GM12878 (cell line): ENCODE results near the gene MRPL41. TPM values are rescaled to one million over a fixed set of nuclear protein-coding genes. Genes with fewer than 3 reads are reported as not detected.

ENCODE experiments used
- ATAC-seq: fragments of 200-7000 bp; cut with Tn5 transposase; 3 replicates; pipeline ENCODE4 v1.9.1; 2020; ENCODE audit warnings: mild to moderate bottlenecking, moderate library complexity
- BruUV-seq: library from RNA; stranded (reverse); fragments of 400-500 nt; replicated peaks from 2 replicates; lab custom pipeline; 2021; lab: Mats Ljungman, UMichigan
- CTCF ChIA-PET: fragments of 300-600 bp; sonication (Branson Sonifier 250); formaldehyde crosslinking; extraction: SDS; loops from one replicate; lab custom pipeline; 2021; ENCODE audit warnings: inconsistent platforms; lab: Yijun Ruan, JAX
- POLR2A ChIA-PET: fragments of 350-600 bp; formaldehyde crosslinking; extraction: SDS; loops from one replicate; lab custom pipeline; 2021; ENCODE audit warnings: inconsistent platforms; lab: Charles Lee
- RAD21 ChIA-PET: fragments of 300-600 bp; sonication (Branson Sonifier 250); formaldehyde crosslinking; loops from one replicate; lab custom pipeline; 2023; ENCODE audit warnings: antibody characterized with exemption; ENCODE audit not compliant: unreplicated experiment; lab: Charles Lee
- SMC1A ChIA-PET: fragments of 300-600 bp; sonication (Branson Sonifier 250); formaldehyde crosslinking; loops from one replicate; lab custom pipeline; 2023; ENCODE audit not compliant: unreplicated experiment, uncharacterized antibody; lab: Charles Lee
- DNase-seq: peaks from one replicate; pipeline ENCODE4 v3.0.0-alpha.2; 2011; ENCODE audit warnings: low read depth, low spot score
- FAIRE-seq: peaks from 3 replicates; lab custom pipeline; 2011; peaks lifted over from hg19 to GRCh38; lab: Jason Lieb, UNC
- H2AFZ ChIP-seq: 2 replicates; pipeline ENCODE4 v1.6.0; 2011; ENCODE audit warnings: low read depth, low read length, control low read depth; ENCODE audit not compliant: control insufficient read depth
- H3K27ac ChIP-seq: 2 replicates; pipeline ENCODE4 v1.5.1; 2011; ENCODE audit warnings: control low read depth; ENCODE audit not compliant: control insufficient read depth, insufficient read depth
- H3K27me3 ChIP-seq, 2 experiments: replicated peaks in 1 of 2; 2 replicates each; pipeline versions ENCODE4 v1.6.0 to v1.6.1; 2011; ENCODE audit warnings: low read length in 1 of 2; ENCODE audit not compliant: control insufficient read depth in 2 of 2, insufficient read depth in 2 of 2
- H3K36me3 ChIP-seq, 2 experiments: 2 replicates each; pipeline ENCODE4 v1.5.1; 2011; ENCODE audit warnings: low read length in 1 of 2; ENCODE audit not compliant: control insufficient read depth in 2 of 2, insufficient read depth in 2 of 2
- H3K4me1 ChIP-seq: 2 replicates; pipeline ENCODE4 v1.6.1; 2011; ENCODE audit warnings: mild to moderate bottlenecking, low read length, moderate library complexity, mixed read lengths; ENCODE audit not compliant: control insufficient read depth, insufficient read depth
- H3K4me2 ChIP-seq: 2 replicates; pipeline ENCODE4 v1.6.0; 2011; ENCODE audit warnings: control low read depth; ENCODE audit not compliant: control insufficient read depth, insufficient read depth
- H3K4me3 ChIP-seq: fragments of 200-600 bp; sonication (generic); 2 replicates; pipeline ENCODE4 v1.5.1; 2016
- H3K79me2 ChIP-seq: 2 replicates; pipeline ENCODE4 v1.6.0; 2011; ENCODE audit warnings: low read length; ENCODE audit not compliant: control insufficient read depth, insufficient read depth
- H3K9ac ChIP-seq: 2 replicates; pipeline ENCODE4 v1.8.0; 2011; ENCODE audit warnings: low read length, control low read depth, mixed read lengths; ENCODE audit not compliant: control insufficient read depth, insufficient read depth
- H3K9me3 ChIP-seq: replicated peaks from 3 replicates; pipeline ENCODE4 v1.5.1; 2011; ENCODE audit warnings: mild to moderate bottlenecking, low read length; ENCODE audit not compliant: control insufficient read depth, insufficient read depth
- H4K20me1 ChIP-seq: 2 replicates; pipeline ENCODE4 v1.6.0; 2011; ENCODE audit not compliant: control insufficient read depth, insufficient read depth
- CHD1 ChIP-seq: IDR thresholded peaks from 2 replicates; pipeline ENCODE4 v1.6.1; 2012; ENCODE audit warnings: low read depth, low read length, improper control_type of control experiment
- DPF2 ChIP-seq: fragments of 450-650 bp; IDR thresholded peaks from 2 replicates; pipeline ENCODE4 v1.6.1; 2017; ENCODE audit warnings: mild to moderate bottlenecking
- EZH2 ChIP-seq: IDR thresholded peaks from 2 replicates; pipeline ENCODE4 v1.6.1; 2012; ENCODE audit warnings: low read depth, mild to moderate bottlenecking, control low read depth, inconsistent platforms, low read length, borderline replicate concordance; ENCODE audit not compliant: control insufficient read depth
- HDAC6 ChIP-seq: fragments of 200-600 bp; sonication (generic); IDR thresholded peaks from one replicate; pipeline ENCODE4 v1.8.0; 2017; ENCODE audit warnings: antibody characterized with exemption; ENCODE audit not compliant: unreplicated experiment
- IKZF1 ChIP-seq: fragments of 450-650 bp; conservative IDR thresholded peaks from 2 replicates; pipeline ENCODE4 v1.6.1; 2017; ENCODE audit warnings: antibody characterized with exemption, mild to moderate bottlenecking
- JUND ChIP-seq: IDR thresholded peaks from 2 replicates; pipeline ENCODE4 v1.6.1; 2012; ENCODE audit warnings: low read depth, mild to moderate bottlenecking, low read length, improper control_type of control experiment, moderate library complexity
- LARP7 ChIP-seq: fragments of 450-650 bp; IDR thresholded peaks from 2 replicates; pipeline ENCODE4 v1.6.1; 2017; ENCODE audit warnings: mild to moderate bottlenecking
- NR2C1 ChIP-seq: fragments of 450-650 bp; IDR thresholded peaks from 2 replicates; pipeline ENCODE4 v1.6.1; 2017; ENCODE audit warnings: antibody characterized with exemption, mild to moderate bottlenecking, moderate library complexity
- RAD21 ChIP-seq: IDR thresholded peaks from 2 replicates; pipeline ENCODE4 v1.6.1; 2011; ENCODE audit warnings: mild to moderate bottlenecking, low read depth, low read length, moderate library complexity; ENCODE audit not compliant: insufficient read depth
- RB1 ChIP-seq: fragments of 450-650 bp; formaldehyde crosslinking; IDR thresholded peaks from 2 replicates; pipeline ENCODE4 v1.6.1; 2017; ENCODE audit warnings: mild to moderate bottlenecking, borderline replicate concordance
- RUNX3 ChIP-seq: IDR thresholded peaks from 2 replicates; pipeline ENCODE4 v1.6.1; 2012; ENCODE audit warnings: low read length, inconsistent platforms
- SRF ChIP-seq, 2 experiments: IDR thresholded peaks; 2 replicates each; pipeline ENCODE4 v1.6.1; 2011; ENCODE audit warnings: low read depth in 2 of 2, low read length in 2 of 2, mild to moderate bottlenecking in 1 of 2, moderate library complexity in 1 of 2
- STAT1 ChIP-seq: fragments of 450-650 bp; conservative IDR thresholded peaks from 2 replicates; pipeline ENCODE4 v1.6.1; 2014; ENCODE audit warnings: antibody characterized with exemption, mild to moderate bottlenecking
- TBL1XR1 ChIP-seq: IDR thresholded peaks from 2 replicates; pipeline ENCODE4 v1.6.1; 2012; ENCODE audit warnings: low read depth, low read length, improper control_type of control experiment
- ZBED1 ChIP-seq: IDR thresholded peaks from 2 replicates; pipeline ENCODE4 v1.6.1; 2016; ENCODE audit warnings: borderline replicate concordance
- ZBTB4 ChIP-seq: fragments of 450-650 bp; formaldehyde crosslinking; IDR thresholded peaks from 2 replicates; pipeline ENCODE4 v1.4.0; 2022; ENCODE audit warnings: mild to moderate bottlenecking, moderate library complexity
- WGBS: methylation state at CpG from one replicate; pipeline ENCODE4 v1.1.6; 2016; ENCODE audit warnings: low lambda C conversion rate; ENCODE audit not compliant: insufficient replicate concordance, insufficient coverage; ENCODE audit errors: missing lambda C conversion rate; 5-methylcytosine and 5-hydroxymethylcytosine counted together
- in situ Hi-C: fragments of 300-500 bp; cut with MboI; formaldehyde crosslinking; loops from 9 replicates; pipeline ENCODE4 v1.14.3; 2018; ENCODE audit warnings: mixed read lengths
- intact Hi-C: fragments of 100-400 bp; cut with micrococcal nuclease; formaldehyde crosslinking; loops from one replicate; pipeline ENCODE4 v1.14.2; 2022; ENCODE audit not compliant: unreplicated experiment
- polyA plus RNA-seq, 11 experiments: library from polyadenylated mRNA; depleted of rRNA in 4 of 11; unstranded in 6 of 11; stranded (reverse) in 5 of 11; fragments of >200 nt; fragmentation: Nextera tagmentation in 4 of 11; fragmentation: Illumina TruSeq in 1 of 11; extraction: Ambion mirVana in 4 of 11; extraction: Trizol in 1 of 11; gene quantifications; 1 replicate in 1 of 11; 2 replicates in 10 of 11; pipeline versions ENCODE4 v1.2.1 to v1.2.3, GENCODE V29; 2011 to 2016; ENCODE audit warnings: inconsistent platforms in 2 of 11, missing spikeins in 2 of 11, low read depth in 1 of 11
- total RNA-seq, 4 experiments: library from RNA; depleted of rRNA in 3 of 4; stranded (reverse); fragments of >200 nt in 3 of 4; fragmentation: Illumina TruSeq in 1 of 4; extraction: Trizol in 1 of 4; gene quantifications; 2 replicates each; pipeline versions ENCODE4 v1.2.1 to v1.2.3, GENCODE V29; 2013 to 2021
- TF ChIP-seq, protein P1 (sequence below): IDR thresholded peaks from 2 replicates; pipeline ENCODE4 v1.6.1; 2012; ENCODE audit warnings: low read length, inconsistent platforms
- TF ChIP-seq, protein P2 (sequence below): fragments of 450-650 bp; IDR thresholded peaks from 2 replicates; pipeline ENCODE4 v1.6.1; 2017; ENCODE audit warnings: borderline replicate concordance

Gene MRPL41
- total and polyA plus RNA-seq, 10 of the 15 experiments (the other 5 are each of a cell fraction or from before 2014, with no cell fraction given): 1.3 to 116 (median 40.1) TPM

DNA sequence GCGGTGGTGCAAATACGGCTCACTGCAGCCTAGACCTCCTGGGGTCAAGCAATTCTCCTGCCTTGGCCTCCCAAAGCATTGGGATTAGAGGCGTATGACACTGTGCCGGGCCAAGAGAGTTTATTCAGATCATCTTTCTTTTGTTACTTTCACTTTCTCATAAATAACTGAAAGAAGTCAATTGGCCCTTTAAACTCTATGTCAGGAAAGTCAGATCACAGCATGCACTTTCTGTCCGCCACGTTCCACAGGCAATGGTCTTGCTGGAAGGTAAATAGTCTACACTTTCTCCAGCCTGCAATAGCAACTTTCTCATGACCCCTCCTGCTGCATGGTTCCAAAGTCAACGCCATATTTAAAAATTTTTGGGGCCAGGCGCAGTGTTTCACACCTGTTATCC lies 47.3 kb downstream of the MRPL41 start:
- Histone ChIP-seq H3K79me2 (no peaks in the 10 kb centered on the region), H3K4me2 (no peak overlapping the region), H3K4me1 (no peaks in the 10 kb centered on the region), H3K27me3 (no peaks in the 10 kb centered on the region), H3K9me3 (no peaks in the 10 kb centered on the region), H3K27ac (no peak overlapping the region), H4K20me1 (no peaks in the 10 kb centered on the region), H3K4me3 (no peak overlapping the region), H2AFZ (peak overlapping the region; percentile 7; the same call in 1 of the 2 replicates), H3K36me3 (no peaks in the 10 kb centered on the region), H3K9ac (no peak overlapping the region)
- no peak for ATAC-seq
- intact Hi-C loops: no loop called here
- SMC1A ChIA-PET: interaction anchor here (0.6 kb wide), 1 partner anchor 363 kb away, joined by 3 read pairs; no protein-coding TSS in a partner anchor
- CTCF ChIA-PET: no interaction called here
- no TSS peak for BruUV-seq
- TF ChIP-seq TBL1XR1 (no peak), HDAC6 (no peak), EZH2 (no peak), JUND (no peak), RAD21 (no peak), CHD1 (no peak), ZBTB4 (CRISPR knock-in tag) (no peak), RUNX3 (no peak), RB1 (no peak), NR2C1 (no peak), LARP7 (no peak), SRF (IDR thresholded peaks at IDR 0.05; ENCODE audit: low read depth in 2 of 2, low read length in 2 of 2) (no peak), STAT1 (no peak), DPF2 (no peak), ZBED1 (no peak), IKZF1 (no peak)
- TF ChIP-seq, protein P1, sequence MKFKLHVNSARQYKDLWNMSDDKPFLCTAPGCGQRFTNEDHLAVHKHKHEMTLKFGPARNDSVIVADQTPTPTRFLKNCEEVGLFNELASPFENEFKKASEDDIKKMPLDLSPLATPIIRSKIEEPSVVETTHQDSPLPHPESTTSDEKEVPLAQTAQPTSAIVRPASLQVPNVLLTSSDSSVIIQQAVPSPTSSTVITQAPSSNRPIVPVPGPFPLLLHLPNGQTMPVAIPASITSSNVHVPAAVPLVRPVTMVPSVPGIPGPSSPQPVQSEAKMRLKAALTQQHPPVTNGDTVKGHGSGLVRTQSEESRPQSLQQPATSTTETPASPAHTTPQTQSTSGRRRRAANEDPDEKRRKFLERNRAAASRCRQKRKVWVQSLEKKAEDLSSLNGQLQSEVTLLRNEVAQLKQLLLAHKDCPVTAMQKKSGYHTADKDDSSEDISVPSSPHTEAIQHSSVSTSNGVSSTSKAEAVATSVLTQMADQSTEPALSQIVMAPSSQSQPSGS: no peak
- TF ChIP-seq, protein P2, sequence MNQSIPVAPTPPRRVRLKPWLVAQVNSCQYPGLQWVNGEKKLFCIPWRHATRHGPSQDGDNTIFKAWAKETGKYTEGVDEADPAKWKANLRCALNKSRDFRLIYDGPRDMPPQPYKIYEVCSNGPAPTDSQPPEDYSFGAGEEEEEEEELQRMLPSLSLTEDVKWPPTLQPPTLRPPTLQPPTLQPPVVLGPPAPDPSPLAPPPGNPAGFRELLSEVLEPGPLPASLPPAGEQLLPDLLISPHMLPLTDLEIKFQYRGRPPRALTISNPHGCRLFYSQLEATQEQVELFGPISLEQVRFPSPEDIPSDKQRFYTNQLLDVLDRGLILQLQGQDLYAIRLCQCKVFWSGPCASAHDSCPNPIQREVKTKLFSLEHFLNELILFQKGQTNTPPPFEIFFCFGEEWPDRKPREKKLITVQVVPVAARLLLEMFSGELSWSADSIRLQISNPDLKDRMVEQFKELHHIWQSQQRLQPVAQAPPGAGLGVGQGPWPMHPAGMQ: no peak
- WGBS: 66% methylated on average over 8 of the region's 8 CpGs
- no peak for DNase-seq
- RAD21 ChIA-PET: no interaction called here
- in situ Hi-C loops: no loop called here
- POLR2A ChIA-PET: no interaction called here
- FAIRE-seq: no peak
